H9 (cell line): ENCODE data around the gene ULK3. TPM values are rescaled to one million over a fixed set of nuclear protein-coding genes. Genes with fewer than 3 reads are reported as not detected.

ENCODE experiments used
- DNase-seq: peaks from one replicate; pipeline ENCODE4 v3.0.0-alpha.2; 2017
- H2AFZ ChIP-seq: one replicate; pipeline ENCODE4 v1.6.1; 2013; ENCODE audit warnings: mild to moderate bottlenecking, low read length, control low read depth, moderate library complexity
- H2AK5ac ChIP-seq: 2 replicates; pipeline ENCODE4 v1.6.1; 2013; ENCODE audit warnings: low read length, control low read depth, mixed read lengths; ENCODE audit not compliant: insufficient read length
- H2BK120ac ChIP-seq: one replicate; pipeline ENCODE4 v1.6.1; 2013; ENCODE audit warnings: low read depth, mild to moderate bottlenecking, low read length, control low read depth, inconsistent platforms; ENCODE audit not compliant: poor library complexity, severe bottlenecking
- H2BK12ac ChIP-seq: 2 replicates; pipeline ENCODE4 v1.6.1; 2013; ENCODE audit warnings: low read length, control low read depth, mixed read lengths, low read depth; ENCODE audit not compliant: insufficient read length
- H2BK15ac ChIP-seq: 2 replicates; pipeline ENCODE4 v1.6.1; 2013; ENCODE audit warnings: low read depth, low read length, control low read depth
- H2BK20ac ChIP-seq: one replicate; pipeline ENCODE4 v1.6.1; 2013; ENCODE audit warnings: low read depth, mild to moderate bottlenecking, low read length, control low read depth, inconsistent platforms; ENCODE audit not compliant: poor library complexity, severe bottlenecking
- H2BK5ac ChIP-seq: 2 replicates; pipeline ENCODE4 v1.6.1; 2013; ENCODE audit warnings: low read length, control low read depth, mixed read lengths; ENCODE audit not compliant: insufficient read length
- H3K14ac ChIP-seq: 2 replicates; pipeline ENCODE4 v1.6.1; 2013; ENCODE audit warnings: low read length, control low read depth; ENCODE audit not compliant: insufficient read depth
- H3K18ac ChIP-seq: 2 replicates; pipeline ENCODE4 v1.6.1; 2013; ENCODE audit warnings: low read depth, mild to moderate bottlenecking, mixed read lengths, low read length, control low read depth; ENCODE audit not compliant: insufficient read length
- H3K23ac ChIP-seq: 2 replicates; pipeline ENCODE4 v1.6.1; 2013; ENCODE audit warnings: low read length, control low read depth, mixed read lengths, low read depth; ENCODE audit not compliant: insufficient read length
- H3K23me2 ChIP-seq: 2 replicates; pipeline ENCODE4 v1.6.1; 2013; ENCODE audit warnings: low read depth, mild to moderate bottlenecking, mixed read lengths, low read length, control low read depth; ENCODE audit not compliant: insufficient read length, poor library complexity, severe bottlenecking
- H3K27ac ChIP-seq: 2 replicates; pipeline ENCODE4 v1.5.1; 2013; ENCODE audit warnings: low read length, control low read depth, mixed read lengths, low read depth; ENCODE audit not compliant: insufficient read length
- H3K27me3 ChIP-seq: 2 replicates; pipeline ENCODE4 v1.6.1; 2013; ENCODE audit warnings: low read length, control low read depth, inconsistent platforms; ENCODE audit not compliant: insufficient read depth
- H3K4ac ChIP-seq: 2 replicates; pipeline ENCODE4 v1.6.1; 2013; ENCODE audit warnings: low read depth, mild to moderate bottlenecking, control low read depth, inconsistent platforms, low read length, moderate library complexity
- H3K4me1 ChIP-seq: 2 replicates; pipeline ENCODE4 v1.6.1; 2013; ENCODE audit warnings: low read length, control low read depth, inconsistent platforms; ENCODE audit not compliant: insufficient read depth
- H3K4me2 ChIP-seq: 2 replicates; pipeline ENCODE4 v1.6.1; 2013; ENCODE audit warnings: low read length, control low read depth, mixed read lengths; ENCODE audit not compliant: insufficient read length, insufficient read depth
- H3K56ac ChIP-seq: 2 replicates; pipeline ENCODE4 v1.6.1; 2013; ENCODE audit warnings: low read depth, mild to moderate bottlenecking, mixed read lengths, low read length, control low read depth; ENCODE audit not compliant: insufficient read length
- H3K79me1 ChIP-seq: 2 replicates; pipeline ENCODE4 v1.6.1; 2013; ENCODE audit warnings: low read depth, mild to moderate bottlenecking, moderate library complexity, low read length, control low read depth, inconsistent platforms; ENCODE audit not compliant: insufficient read depth, poor library complexity, severe bottlenecking
- H3K79me2 ChIP-seq: 2 replicates; pipeline ENCODE4 v1.6.1; 2013; ENCODE audit warnings: low read length, control low read depth, inconsistent platforms; ENCODE audit not compliant: insufficient read depth
- H3K9ac ChIP-seq: 2 replicates; pipeline ENCODE4 v1.6.1; 2013; ENCODE audit warnings: low read length, control low read depth, mixed read lengths; ENCODE audit not compliant: insufficient read length; ENCODE audit errors: extremely low read depth
- H3K9me3 ChIP-seq: one replicate; pipeline ENCODE4 v1.6.1; 2013; ENCODE audit warnings: low read depth, low read length, inconsistent platforms; ENCODE audit not compliant: control insufficient read depth
- H3T11ph ChIP-seq: one replicate; pipeline ENCODE4 v1.6.1; 2013; ENCODE audit warnings: mild to moderate bottlenecking, low read length, control low read depth, inconsistent platforms
- H4K20me1 ChIP-seq: one replicate; pipeline ENCODE4 v1.6.1; 2013; ENCODE audit not compliant: control insufficient read depth, insufficient read length, insufficient read depth
- H4K5ac ChIP-seq: 2 replicates; pipeline ENCODE4 v1.6.1; 2013; ENCODE audit warnings: low read depth, mild to moderate bottlenecking, mixed read lengths, low read length, control low read depth; ENCODE audit not compliant: insufficient read length
- H4K8ac ChIP-seq: replicated peaks from 2 replicates; pipeline ENCODE4 v1.6.1; 2013; ENCODE audit warnings: low read length, control low read depth, mixed read lengths, low read depth; ENCODE audit not compliant: insufficient read length
- H4K91ac ChIP-seq: 2 replicates; pipeline ENCODE4 v1.6.1; 2013; ENCODE audit warnings: low read depth, mild to moderate bottlenecking, moderate library complexity, mixed read lengths, low read length, control low read depth; ENCODE audit not compliant: insufficient read length
- H3K27ac Mint-ChIP-seq, 3 experiments: 2 replicates in 2 of 3; 3 replicates in 1 of 3; pipeline ENCODE4 v1.8.0; 2020 to 2021; ENCODE audit warnings: mixed read lengths in 3 of 3, mild to moderate bottlenecking in 1 of 3, moderate library complexity in 1 of 3
- H3K27me3 Mint-ChIP-seq: 2 replicates; pipeline ENCODE4 v1.8.0; 2021; ENCODE audit warnings: low read depth, mild to moderate bottlenecking, moderate library complexity, mixed read lengths
- H3K36me3 Mint-ChIP-seq, 3 experiments: 2 replicates in 2 of 3; 3 replicates in 1 of 3; pipeline ENCODE4 v1.8.0; 2020 to 2021; ENCODE audit warnings: low read depth in 3 of 3, mixed read lengths in 3 of 3; ENCODE audit not compliant: insufficient read depth in 1 of 3
- H3K4me1 Mint-ChIP-seq, 2 experiments: 2 replicates each; pipeline ENCODE4 v1.8.0; 2020; ENCODE audit warnings: mixed read lengths in 2 of 2
- H3K4me3 Mint-ChIP-seq, 2 experiments: 2 replicates in 1 of 2; 3 replicates in 1 of 2; pipeline ENCODE4 v1.8.0; 2020 to 2021; ENCODE audit warnings: mild to moderate bottlenecking in 2 of 2, mixed read lengths in 2 of 2, moderate library complexity in 1 of 2
- H3K9me3 Mint-ChIP-seq, 2 experiments: 2 replicates in 1 of 2; 3 replicates in 1 of 2; pipeline ENCODE4 v1.8.0; 2020; ENCODE audit warnings: mild to moderate bottlenecking in 2 of 2, mixed read lengths in 2 of 2, moderate library complexity in 1 of 2
- WGBS: extraction: QIAGEN DNeasy Blood & Tissue Kit; methylation state at CpG from one replicate; pipeline ENCODE4 v1.1.7; 2013; ENCODE audit warnings: missing lambda C conversion rate, low lambda C conversion rate, mixed read lengths; ENCODE audit not compliant: insufficient read length; ENCODE audit errors: extremely low coverage; 5-methylcytosine and 5-hydroxymethylcytosine counted together
- total RNA-seq: library from RNA; stranded (reverse); gene quantifications from 2 replicates; pipeline ENCODE4 v1.2.1, GENCODE V29; 2021
- TF ChIP-seq, protein P1 (sequence below): fragments of 200-600 bp; sonication (generic); conservative IDR thresholded peaks from 3 replicates; pipeline ENCODE4 v1.8.0; 2021; ENCODE audit warnings: antibody characterized with exemption, mild to moderate bottlenecking

Gene ULK3
- total RNA-seq, 1 experiment from 2014 or later, result 34.0 TPM

DNA sequence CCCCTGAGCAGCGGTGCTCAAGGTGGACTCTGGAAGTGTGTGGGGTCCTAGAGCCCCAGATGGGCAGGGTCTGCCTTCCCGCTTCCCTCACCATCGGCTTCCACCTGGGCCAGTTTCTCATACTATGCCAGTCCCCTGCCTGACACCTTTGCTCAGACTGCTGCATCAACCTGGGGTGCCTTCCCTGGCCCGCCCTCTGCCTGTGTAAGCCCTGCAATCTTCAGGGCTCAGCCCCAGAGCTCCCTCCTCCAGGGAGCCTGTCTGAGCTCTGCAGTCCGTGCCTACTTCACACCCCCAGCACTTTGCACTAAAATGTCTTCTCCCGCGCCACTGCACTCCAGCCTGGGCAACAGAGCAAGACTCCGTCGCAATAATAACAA lies 48.0 kb downstream of the ULK3 start:
- Histone ChIP-seq H2AK5ac (no peak overlapping the region), H2AFZ (no peak overlapping the region), H2BK20ac (no peak overlapping the region), H3K4ac (no peak overlapping the region), H3K4me2 (no peak overlapping the region), H3K56ac (no peak overlapping the region), H2BK120ac (no peak overlapping the region), H2BK5ac (no peak overlapping the region), H2BK15ac (no peak overlapping the region), H3K23me2 (no peaks in the 10 kb centered on the region), H3K4me1 (no peaks in the 10 kb centered on the region), H4K5ac (no peak overlapping the region), H3K27ac (no peak overlapping the region), H3K9me3 (no peaks in the 10 kb centered on the region), H4K20me1 (no peaks in the 10 kb centered on the region), H3K79me2 (no peaks in the 10 kb centered on the region), H3K23ac (no peak overlapping the region), H3K9ac (no peak overlapping the region), H3K79me1 (no peaks in the 10 kb centered on the region), H4K8ac (no peak overlapping the region), H3K18ac (no peak overlapping the region), H3K27me3 (no peaks in the 10 kb centered on the region), H2BK12ac (no peak overlapping the region), H3K14ac (no peak overlapping the region), H4K91ac (no peak overlapping the region), H3T11ph (no peak overlapping the region)
- Mint-ChIP-seq H3K27ac (no peak overlapping the region), H3K27me3 (no peaks in the 10 kb centered on the region), H3K9me3 (no peaks in the 10 kb centered on the region), H3K4me1 (peaks cover 14% of the 10 kb centered on the region in 2 experiments; a peak in 3 of 4 replicates), H3K4me3 (no peak overlapping the region), H3K36me3 (peaks cover 0 to 5% (median 4%) of the 10 kb centered on the region in 3 experiments; a peak in 5 of 7 replicates)
- no peak for DNase-seq
- TF ChIP-seq, protein P1, sequence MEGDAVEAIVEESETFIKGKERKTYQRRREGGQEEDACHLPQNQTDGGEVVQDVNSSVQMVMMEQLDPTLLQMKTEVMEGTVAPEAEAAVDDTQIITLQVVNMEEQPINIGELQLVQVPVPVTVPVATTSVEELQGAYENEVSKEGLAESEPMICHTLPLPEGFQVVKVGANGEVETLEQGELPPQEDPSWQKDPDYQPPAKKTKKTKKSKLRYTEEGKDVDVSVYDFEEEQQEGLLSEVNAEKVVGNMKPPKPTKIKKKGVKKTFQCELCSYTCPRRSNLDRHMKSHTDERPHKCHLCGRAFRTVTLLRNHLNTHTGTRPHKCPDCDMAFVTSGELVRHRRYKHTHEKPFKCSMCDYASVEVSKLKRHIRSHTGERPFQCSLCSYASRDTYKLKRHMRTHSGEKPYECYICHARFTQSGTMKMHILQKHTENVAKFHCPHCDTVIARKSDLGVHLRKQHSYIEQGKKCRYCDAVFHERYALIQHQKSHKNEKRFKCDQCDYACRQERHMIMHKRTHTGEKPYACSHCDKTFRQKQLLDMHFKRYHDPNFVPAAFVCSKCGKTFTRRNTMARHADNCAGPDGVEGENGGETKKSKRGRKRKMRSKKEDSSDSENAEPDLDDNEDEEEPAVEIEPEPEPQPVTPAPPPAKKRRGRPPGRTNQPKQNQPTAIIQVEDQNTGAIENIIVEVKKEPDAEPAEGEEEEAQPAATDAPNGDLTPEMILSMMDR, result no peak
- WGBS, result no CpG with 5 or more reads among the region's 9 CpGs
